GM21529 (cell line): ENCODE data around the gene AMN.

Source experiments
- ATAC-seq: cut with Tn5 transposase; IDR thresholded peaks from one replicate; pipeline ENCODE4 v1.9.1; 2021; ENCODE audit not compliant: unreplicated experiment

Gene AMN

DNA sequence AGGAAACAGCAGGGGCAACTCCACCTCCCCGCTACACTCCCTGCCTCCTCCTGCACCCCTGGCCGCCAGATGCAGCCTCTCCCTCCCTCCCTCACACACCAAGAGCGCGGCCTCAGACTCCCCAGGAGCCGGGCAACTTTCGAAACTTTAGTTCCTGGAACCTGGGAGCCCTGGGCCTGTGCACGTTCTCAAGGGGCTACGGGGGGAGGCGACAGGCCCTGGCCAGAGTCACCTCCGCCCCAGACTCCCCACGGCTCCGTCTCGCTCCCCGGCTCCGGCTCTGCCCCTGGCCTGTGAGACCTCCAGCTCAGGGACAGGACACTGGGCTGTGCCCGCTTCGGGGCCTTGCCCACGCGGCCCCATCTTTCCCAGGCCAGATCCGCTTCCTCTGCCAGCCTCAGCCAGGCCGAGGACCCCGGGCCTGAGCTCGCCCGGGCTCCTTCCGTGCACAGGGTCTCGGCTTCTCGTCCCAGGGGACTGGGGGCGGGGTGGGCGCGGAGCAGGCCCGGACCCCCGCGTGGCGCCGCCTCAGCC lies 5.5 kb downstream of the AMN start:
- ATAC-seq = no peak

DNA sequence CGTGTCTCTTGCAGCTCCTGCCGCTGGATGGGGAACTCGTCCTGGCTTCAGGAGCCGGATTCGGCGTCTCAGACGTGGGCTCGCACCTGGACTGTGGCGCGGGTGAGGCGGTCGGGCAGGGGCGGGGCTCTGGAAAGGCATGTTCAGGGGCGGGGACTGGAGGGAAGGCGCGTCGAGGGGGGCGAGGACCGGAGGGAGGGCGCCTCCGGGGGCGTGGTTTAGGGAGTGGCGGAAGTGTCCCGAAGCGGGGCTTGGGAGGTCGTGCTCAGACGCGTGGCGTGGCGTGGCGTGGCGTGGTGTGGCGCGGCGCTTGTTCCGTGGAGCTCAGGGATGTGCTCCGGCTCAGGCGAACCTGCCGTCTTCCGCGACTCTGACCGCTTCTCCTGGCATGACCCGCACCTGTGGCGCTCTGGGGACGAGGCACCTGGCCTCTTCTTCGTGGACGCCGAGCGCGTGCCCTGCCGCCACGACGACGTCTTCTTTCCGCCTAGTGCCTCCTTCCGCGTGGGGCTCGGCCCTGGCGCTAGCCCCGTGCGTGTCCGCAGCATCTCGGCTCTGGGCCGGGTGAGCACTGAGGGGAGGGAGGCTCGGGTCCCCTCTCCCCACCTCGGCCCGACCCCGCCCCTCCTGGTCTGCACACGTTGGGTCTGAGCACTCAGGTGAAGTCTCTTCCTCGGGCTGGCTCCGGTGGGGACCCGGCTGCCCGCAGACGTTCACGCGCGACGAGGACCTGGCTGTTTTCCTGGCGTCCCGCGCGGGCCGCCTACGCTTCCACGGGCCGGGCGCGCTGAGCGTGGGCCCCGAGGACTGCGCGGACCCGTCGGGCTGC lies 6.2 kb downstream of the AMN start:
- ATAC-seq = peak; percentile 57

DNA sequence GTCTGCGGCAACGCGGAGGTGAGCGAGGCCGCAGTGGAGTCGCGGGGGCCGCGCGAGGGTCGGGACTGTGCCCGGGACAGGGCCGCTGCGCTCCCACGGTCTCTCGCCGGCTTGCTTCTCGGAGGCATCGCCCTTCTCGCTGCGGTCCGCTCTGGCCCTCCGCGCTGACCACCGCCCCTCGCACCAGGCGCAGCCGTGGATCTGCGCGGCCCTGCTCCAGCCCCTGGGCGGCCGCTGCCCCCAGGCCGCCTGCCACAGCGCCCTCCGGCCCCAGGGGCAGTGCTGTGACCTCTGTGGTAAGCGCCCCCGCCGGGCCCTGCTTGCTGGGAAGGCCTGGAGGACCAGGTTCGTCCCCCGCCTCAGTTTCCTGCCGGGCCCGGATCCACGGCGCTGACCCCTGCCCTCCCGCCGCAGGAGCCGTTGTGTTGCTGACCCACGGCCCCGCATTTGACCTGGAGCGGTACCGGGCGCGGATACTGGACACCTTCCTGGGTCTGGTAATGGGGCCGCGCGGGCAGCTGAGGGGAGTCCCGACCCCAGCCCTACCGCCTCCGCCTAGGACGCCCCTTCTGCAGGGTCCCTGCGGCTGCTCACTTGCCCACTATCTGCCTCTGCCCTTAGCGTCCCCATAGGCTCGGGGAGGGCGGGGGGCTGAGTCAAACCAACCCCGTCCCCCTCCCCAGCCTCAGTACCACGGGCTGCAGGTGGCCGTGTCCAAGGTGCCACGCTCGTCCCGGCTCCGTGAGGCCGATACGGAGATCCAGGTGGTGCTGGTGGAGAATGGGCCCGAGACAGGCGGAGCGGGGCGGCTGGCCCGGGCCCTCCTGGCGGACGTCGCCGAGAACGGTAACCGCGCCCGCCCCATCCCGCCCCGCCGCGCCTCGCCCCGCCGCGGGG lies 7.0 kb downstream of the AMN start:
- ATAC-seq = no peak

DNA sequence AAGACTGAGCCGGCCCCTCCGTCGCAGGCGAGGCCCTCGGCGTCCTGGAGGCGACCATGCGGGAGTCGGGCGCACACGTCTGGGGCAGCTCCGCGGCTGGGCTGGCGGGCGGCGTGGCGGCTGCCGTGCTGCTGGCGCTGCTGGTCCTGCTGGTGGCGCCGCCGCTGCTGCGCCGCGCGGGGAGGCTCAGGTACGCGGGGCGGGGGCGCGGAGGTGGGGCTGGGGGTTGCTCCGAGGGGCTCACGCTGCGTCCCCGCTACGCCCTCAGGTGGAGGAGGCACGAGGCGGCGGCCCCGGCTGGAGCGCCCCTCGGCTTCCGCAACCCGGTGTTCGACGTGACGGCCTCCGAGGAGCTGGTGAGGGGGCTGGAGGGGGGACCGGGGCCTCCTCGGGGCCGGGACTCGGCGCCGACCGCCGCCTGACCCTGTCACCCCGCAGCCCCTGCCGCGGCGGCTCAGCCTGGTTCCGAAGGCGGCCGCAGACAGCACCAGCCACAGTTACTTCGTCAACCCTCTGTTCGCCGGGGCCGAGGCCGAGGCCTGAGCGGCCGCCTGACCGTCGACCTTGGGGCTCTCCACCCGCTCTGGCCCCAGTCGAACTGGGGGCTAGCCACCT lies 7.8 kb downstream of the AMN start:
- no peak for ATAC-seq

GRCh38 chr14:102930753-102931579 lies 8.5 kb downstream of the AMN start:
- ATAC-seq = no peak

- ATAC-seq = no peak
Observed at GRCh38 chr14:102931580-102932285, 9.3 kb downstream of the AMN start.

GRCh38 chr14:102932484-102933248 lies 10.2 kb downstream of the AMN start:
- ATAC-seq = no peak

- ATAC-seq = no peak
Observed at GRCh38 chr14:102933618-102934231, 11.3 kb downstream of the AMN start.

- ATAC-seq = no peak
Observed at GRCh38 chr14:102935756-102936155, 13.3 kb downstream of the AMN start.

GRCh38 chr14:102937331-102938175 lies 15.1 kb downstream of the AMN start:
- ATAC-seq = no peak

- ATAC-seq = no peak
Observed at GRCh38 chr14:102938191-102938590, 15.7 kb downstream of the AMN start.

DNA sequence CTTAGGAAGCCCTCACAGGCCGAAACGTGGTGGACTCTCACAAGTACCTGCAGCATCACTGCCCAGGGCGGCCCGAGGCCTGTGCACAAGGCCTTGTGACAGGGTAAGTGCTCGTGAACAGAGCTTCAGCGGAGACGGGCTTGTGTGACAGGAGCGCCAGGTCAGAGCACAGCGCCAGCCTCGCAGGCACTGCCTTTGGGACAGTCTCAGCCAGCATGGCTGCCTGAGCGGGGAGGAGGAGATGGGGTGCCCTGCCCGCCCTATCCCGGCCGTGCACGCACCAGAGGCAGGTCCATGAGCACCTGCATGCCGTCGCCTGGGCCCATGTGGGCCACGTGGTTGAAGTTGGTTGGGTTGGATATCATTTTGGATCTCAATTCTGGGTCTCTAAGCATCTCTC lies 16.9 kb downstream of the AMN start:
- no peak for ATAC-seq

- no peak for ATAC-seq
Observed at GRCh38 chr14:102939820-102940561, 17.5 kb downstream of the AMN start.

DNA sequence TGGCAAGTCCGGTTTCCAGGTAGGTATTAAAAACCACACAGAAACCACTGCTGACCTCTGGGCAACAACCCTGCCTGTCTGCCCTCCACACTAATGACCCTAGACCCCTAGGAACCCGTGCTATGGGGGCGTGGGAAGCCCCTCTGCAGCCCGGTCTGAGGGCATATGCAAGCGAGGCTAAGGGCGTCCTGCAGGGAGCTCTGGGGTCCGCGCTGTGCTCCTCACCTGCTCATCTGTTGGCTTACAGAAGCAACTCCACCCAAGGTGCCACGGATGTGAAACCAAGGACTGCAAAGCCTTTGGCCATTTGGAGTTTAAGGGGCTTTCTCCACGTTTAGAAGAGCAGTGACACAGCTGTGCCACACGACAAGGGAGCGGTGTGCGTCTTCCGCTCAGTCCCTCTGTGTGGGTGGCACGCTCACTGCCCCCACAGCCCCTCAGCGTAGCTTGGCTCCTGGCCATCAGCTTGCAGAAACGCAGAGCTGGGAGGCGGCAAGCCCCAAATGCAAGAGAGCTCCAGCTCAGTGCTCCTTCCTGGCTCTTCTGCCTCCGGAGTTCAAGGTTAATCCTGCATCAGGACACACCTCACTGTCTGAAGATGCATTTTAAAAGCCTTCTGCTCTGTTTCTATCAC lies 18.4 kb downstream of the AMN start:
- ATAC-seq = no peak

DNA sequence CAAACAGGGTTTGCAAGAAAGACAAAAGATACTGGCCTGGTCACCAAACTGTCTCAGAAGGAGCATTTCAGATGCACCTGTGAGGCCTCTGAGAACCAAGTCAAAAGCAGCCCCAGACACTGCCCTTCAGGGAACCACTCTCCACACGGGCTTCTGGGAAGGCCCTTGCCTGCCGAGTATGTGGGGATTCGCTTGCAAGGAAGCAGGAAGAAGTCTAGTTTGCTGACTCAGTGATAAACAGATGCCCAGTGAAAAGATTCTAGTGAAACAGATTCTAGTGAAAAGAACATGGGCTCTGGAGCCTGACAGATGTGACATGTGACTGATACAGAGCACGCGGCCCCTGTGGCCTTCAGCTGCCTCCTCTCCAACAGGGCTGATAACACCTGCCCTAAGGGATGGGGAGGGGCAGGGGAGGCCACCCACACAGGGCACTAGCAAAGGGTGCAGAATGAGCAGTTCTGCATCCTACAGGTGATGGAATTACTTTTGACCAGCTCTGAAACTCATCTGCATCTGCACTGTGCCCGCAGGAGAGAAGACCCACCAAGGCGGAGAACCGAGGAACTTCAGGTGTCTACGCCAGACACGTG lies 19.1 kb downstream of the AMN start:
- no peak for ATAC-seq

- ATAC-seq = no peak
Observed at GRCh38 chr14:102942069-102942468, 19.6 kb downstream of the AMN start.
